ENCODE measurements around the gene CYP26C1.
"Not testable (repeated sequence)": the region's sequence is repeated elsewhere in the genome, so short reads cannot be mapped to it uniquely, and the experiment has no call there.

CYP26C1 gene

GRCh38 chr10:93098816-93099215 is 38.2 kb downstream of the CYP26C1 start:
- no peaks in the 10 kb centered on the region for H3K27me3 Mint-ChIP-seq
- no peaks in the 10 kb centered on the region for H3K9me3 Mint-ChIP-seq
- CTCF ChIA-PET = no interaction called here
- no peak overlapping the region for H3K4me3 Mint-ChIP-seq
- H3K27ac Mint-ChIP-seq = no peak overlapping the region
- no peaks in the 10 kb centered on the region for H3K36me3 Mint-ChIP-seq
- no peak for DNase-seq
- no peaks in the 10 kb centered on the region for H3K4me1 Mint-ChIP-seq

GRCh38 chr10:93099670-93100069 is 39.1 kb downstream of the CYP26C1 start:
- Mint-ChIP-seq H3K27me3 (no peaks in the 10 kb centered on the region), H3K36me3 (no peaks in the 10 kb centered on the region), H3K27ac (no peak overlapping the region), H3K4me3 (no peak overlapping the region), H3K9me3 (no peaks in the 10 kb centered on the region), H3K4me1 (no peaks in the 10 kb centered on the region)
- CTCF ChIA-PET = no interaction called here
- DNase-seq = no peak

DNA sequence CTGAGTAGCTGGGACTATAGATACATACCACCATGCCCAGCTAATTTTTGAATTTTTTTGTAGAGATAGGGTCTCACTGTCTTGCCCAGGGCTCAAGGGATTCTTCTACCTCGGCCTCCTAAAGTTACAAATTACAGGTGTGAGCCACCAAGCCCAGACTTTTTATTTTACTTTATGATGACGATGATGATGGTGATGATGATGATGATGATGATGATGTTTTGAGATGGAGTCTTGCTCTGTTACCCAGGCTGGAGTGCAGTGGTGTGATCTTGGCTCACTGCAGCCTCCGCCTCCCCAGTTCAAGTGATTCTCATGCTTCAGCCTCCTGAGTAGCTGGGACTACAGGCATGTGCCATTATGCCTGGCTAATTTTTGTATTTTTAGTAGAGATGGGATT is 40.5 kb downstream of the CYP26C1 start:
- CTCF ChIA-PET = interaction anchor here (0.9 to 1.2 kb wide), 2 partner anchors 13 to 15 kb away, joined by 3 to 5 read pairs; no protein-coding TSS in a partner anchor
- not testable (repeated sequence) for H3K9me3 Mint-ChIP-seq, H3K4me1 Mint-ChIP-seq, DNase-seq, H3K27ac Mint-ChIP-seq, H3K4me3 Mint-ChIP-seq, H3K36me3 Mint-ChIP-seq, H3K27me3 Mint-ChIP-seq

GRCh38 chr10:93103953-93104352 is 43.4 kb downstream of the CYP26C1 start:
- H3K36me3 Mint-ChIP-seq = no peaks in the 10 kb centered on the region
- no peak overlapping the region for H3K4me3 Mint-ChIP-seq
- H3K9me3 Mint-ChIP-seq = no peaks in the 10 kb centered on the region
- H3K27me3 Mint-ChIP-seq = peaks cover 4% of the 10 kb centered on the region
- no peak overlapping the region for H3K27ac Mint-ChIP-seq
- DNase-seq = no peak
- CTCF ChIA-PET = no interaction called here
- no peaks in the 10 kb centered on the region for H3K4me1 Mint-ChIP-seq

- Mint-ChIP-seq H3K27me3 (peaks cover 4% of the 10 kb centered on the region), H3K27ac (no peak overlapping the region), H3K4me3 (no peak overlapping the region), H3K9me3 (no peaks in the 10 kb centered on the region), H3K4me1 (no peaks in the 10 kb centered on the region), H3K36me3 (no peaks in the 10 kb centered on the region)
- no peak for DNase-seq
- CTCF ChIA-PET = interaction anchor here (1.0 kb wide), 2 partner anchors 16 to 246 kb away, joined by 3 read pairs; no protein-coding TSS in a partner anchor
Measured at GRCh38 chr10:93106631-93107072, 46.1 kb downstream of the CYP26C1 start.

DNA sequence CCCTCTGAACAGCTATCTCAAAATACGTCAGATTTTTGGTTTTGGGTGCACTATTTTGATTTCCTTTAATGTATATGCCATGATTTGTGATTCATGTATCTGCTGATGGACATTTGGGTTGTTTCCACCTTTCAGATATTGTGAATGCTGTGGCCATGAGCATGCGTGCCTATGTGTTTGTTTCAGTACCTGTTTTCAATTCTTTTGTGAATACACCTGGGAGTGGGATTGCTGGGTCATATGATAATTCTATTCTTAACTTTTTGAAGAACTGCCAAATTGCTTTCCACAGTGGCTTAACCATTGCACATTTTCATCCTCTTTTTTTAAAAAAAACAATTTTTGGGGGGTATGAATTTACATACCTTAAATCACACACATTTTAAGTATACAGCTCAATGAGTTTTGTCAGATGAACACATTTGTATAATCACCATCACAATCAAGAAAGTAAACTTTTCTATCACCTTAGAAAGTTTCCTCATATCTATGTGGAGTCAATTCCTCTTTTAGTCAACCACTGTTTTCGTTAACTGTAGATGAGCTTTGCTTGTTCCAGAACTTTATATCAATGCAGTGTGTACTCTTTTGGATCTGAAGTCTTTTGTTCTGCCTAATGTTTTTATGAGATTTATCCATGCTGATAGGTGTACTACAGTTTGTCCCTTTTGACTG is 50.0 kb downstream of the CYP26C1 start:
- CTCF ChIA-PET = interaction anchor here (1.1 kb wide), 1 partner anchor 242 kb away, joined by 3 read pairs; no protein-coding TSS in a partner anchor
- no peak for DNase-seq
- Mint-ChIP-seq H3K9me3 (no peaks in the 10 kb centered on the region), H3K27me3 (peaks cover 16% of the 10 kb centered on the region), H3K4me1 (peaks cover 4% of the 10 kb centered on the region), H3K36me3 (no peaks in the 10 kb centered on the region), H3K4me3 (no peak overlapping the region), H3K27ac (no peak overlapping the region)

DNA sequence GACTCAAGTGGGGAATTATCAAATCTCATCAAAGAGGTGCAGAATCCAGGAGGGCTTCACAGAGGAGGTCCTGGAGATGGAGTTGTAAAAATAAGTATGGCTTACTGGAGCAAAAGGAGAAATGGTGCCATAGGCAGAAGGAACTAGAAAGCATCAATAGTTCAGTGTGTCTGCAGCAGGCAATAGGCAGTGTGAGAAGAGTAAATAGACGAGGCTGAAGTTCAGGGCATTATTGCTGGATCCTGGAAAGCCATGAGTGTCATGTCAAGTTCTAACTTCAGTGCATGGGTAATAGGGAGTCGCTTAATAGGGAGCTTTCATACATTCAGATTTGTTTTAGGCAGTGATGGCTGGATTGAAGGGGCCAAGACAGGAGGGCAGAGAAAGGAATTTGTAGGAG is 52.4 kb downstream of the CYP26C1 start:
- CTCF ChIA-PET = interaction anchor here (3.9 kb wide), 1 partner anchor 239 kb away, joined by 33 read pairs; no protein-coding TSS in a partner anchor
- no peaks in the 10 kb centered on the region for H3K36me3 Mint-ChIP-seq

DNA sequence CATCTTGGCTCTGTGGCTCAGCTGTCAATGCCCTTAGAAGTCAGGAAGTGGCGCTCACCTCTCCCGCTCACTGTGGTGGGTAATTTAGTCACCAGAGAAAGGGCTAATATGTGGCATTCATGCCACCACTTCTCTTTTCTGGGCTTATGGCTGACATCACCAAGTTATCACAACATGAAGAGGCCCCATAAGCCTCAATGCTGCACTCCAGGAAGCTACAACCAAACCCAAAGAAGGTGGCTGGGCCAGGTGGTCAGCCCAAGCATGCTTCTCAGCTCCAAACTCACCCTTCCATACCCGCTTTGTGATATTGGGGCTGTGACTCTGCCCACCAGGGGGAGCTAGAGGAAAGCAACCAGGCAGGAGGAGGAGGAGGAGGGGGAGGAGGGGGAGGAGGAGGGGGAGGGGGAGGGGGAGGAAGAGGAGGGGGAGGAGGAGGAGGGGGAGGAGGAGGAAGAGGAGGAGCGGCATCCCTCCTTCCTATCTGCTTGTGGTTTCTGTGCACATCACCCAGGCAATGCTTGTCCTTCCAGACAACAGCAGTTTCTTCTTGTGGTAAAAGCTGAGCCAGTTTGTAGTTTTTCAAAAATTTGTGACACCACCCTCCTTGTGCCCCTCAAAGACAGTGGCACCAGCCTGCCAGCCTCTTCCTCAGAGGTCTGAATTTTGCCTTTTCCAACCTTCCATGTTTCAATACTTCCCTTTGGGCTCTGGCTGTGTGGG is 55.2 kb downstream of the CYP26C1 start:
- H3K27me3 Mint-ChIP-seq = peaks cover 11% of the 10 kb centered on the region
- H3K27ac Mint-ChIP-seq = no peak overlapping the region
- CTCF ChIA-PET = interaction anchor here (0.7 to 3.9 kb wide), 18 partner anchors 11 to 243 kb away, joined by 3 to 33 read pairs (median 3); no protein-coding TSS in a partner anchor
- DNase-seq = peak; percentile 78
- peaks cover 10% of the 10 kb centered on the region for H3K4me1 Mint-ChIP-seq
- no peaks in the 10 kb centered on the region for H3K9me3 Mint-ChIP-seq
- no peak overlapping the region for H3K4me3 Mint-ChIP-seq
- no peaks in the 10 kb centered on the region for H3K36me3 Mint-ChIP-seq

More for the DNA sequence above, 52.4 kb downstream of the CYP26C1 start:
- Mint-ChIP-seq H3K27me3 (peaks cover 11% of the 10 kb centered on the region), H3K4me1 (peaks cover 10% of the 10 kb centered on the region), H3K27ac (no peak overlapping the region), H3K4me3 (no peak overlapping the region), H3K9me3 (no peaks in the 10 kb centered on the region)
- DNase-seq = no peak

All from activated naive CD4-positive, alpha-beta T cell treated with anti-CD3 and anti-CD28 coated beads, Interleukin-2, amount 10 ng/mL, durations not matched to agents 7 days and 5 days (primary cell).